HCT116 (cell line): Measurements from ENCODE around the gene KMT2C. TPM values are rescaled to one million over a fixed set of nuclear protein-coding genes. Genes with fewer than 3 reads are reported as not detected.
"Not testable (repeated sequence)": the region's sequence is repeated elsewhere in the genome, so short reads cannot be mapped to it uniquely, and the experiment has no call there.

ENCODE experiments used
- ATAC-seq: fragments of 200-7000 bp; cut with Tn5 transposase; 2 replicates; pipeline ENCODE4 v1.9.1; 2020; ENCODE audit warnings: mild to moderate bottlenecking, moderate library complexity
- BruUV-seq: library from RNA; stranded (reverse); fragments of 400-500 nt; replicated peaks from 2 replicates; lab custom pipeline; 2021; lab: Mats Ljungman, UMichigan
- CTCF ChIA-PET: fragments of 300-600 bp; sonication (Branson Sonifier 250); formaldehyde crosslinking; loops from one replicate; lab custom pipeline; 2021; ENCODE audit warnings: antibody characterized with exemption; lab: Charles Lee
- POLR2A ChIA-PET: fragments of 300-600, 350-600 bp; sonication (Branson Sonifier 250); formaldehyde crosslinking; loops from one replicate; lab custom pipeline; 2021; ENCODE audit warnings: antibody characterized with exemption; lab: Charles Lee
- RAD21 ChIA-PET, 2 experiments: fragments of 300-600 bp; sonication (Branson Sonifier 250); formaldehyde crosslinking; loops; one replicate each; lab custom pipeline; 2023; ENCODE audit warnings: low total read pairs in 2 of 2; ENCODE audit not compliant: uncharacterized antibody in 2 of 2, unreplicated experiment in 2 of 2, low non-redundant PET in 1 of 2; lab: Charles Lee
- DNase-seq: peaks from one replicate; pipeline ENCODE4 v3.0.0-alpha.2; 2010; ENCODE audit warnings: low read depth, low spot score
- H2AFZ ChIP-seq: fragments of 200-600 bp; shearing (Covaris generic), sonication (generic); 2 replicates; pipeline ENCODE4 v1.6.1; 2017; ENCODE audit warnings: low read depth, mixed run types, mixed read lengths, antibody characterized with exemption, low read length; ENCODE audit not compliant: poor library complexity, severe bottlenecking
- H3K27ac ChIP-seq: 2 replicates; pipeline ENCODE4 v1.5.1; 2012; ENCODE audit warnings: low read depth, low read length
- H3K27me3 ChIP-seq: fragments of 200-600 bp; sonication (generic); 2 replicates; pipeline ENCODE4 v1.6.1; 2016; ENCODE audit warnings: mixed run types, low read length, mixed read lengths; ENCODE audit not compliant: insufficient read depth
- H3K36me3 ChIP-seq, 2 experiments: fragments of 200-500 bp in 1 of 2; fragments of 200-600 bp in 1 of 2; sonication (Bioruptor generic) in 1 of 2; sonication (generic) in 1 of 2; 2 replicates each; pipeline versions ENCODE4 v1.5.1 to v1.6.1; 2014 to 2016; ENCODE audit warnings: low read length in 2 of 2, inconsistent platforms in 1 of 2, mixed read lengths in 1 of 2, mixed run types in 1 of 2; ENCODE audit not compliant: insufficient read depth in 2 of 2, control insufficient read depth in 1 of 2
- H3K4me1 ChIP-seq, 2 experiments: fragments of 200-600 bp in 1 of 2; sonication (generic) in 1 of 2; 2 replicates each; pipeline versions ENCODE4 v1.5.1 to v1.6.1; 2012 to 2017; ENCODE audit warnings: low read length in 2 of 2, inconsistent platforms in 1 of 2, mild to moderate bottlenecking in 1 of 2, mixed read lengths in 1 of 2, mixed run types in 1 of 2, moderate library complexity in 1 of 2; ENCODE audit not compliant: insufficient read depth in 2 of 2, control insufficient read depth in 1 of 2
- H3K4me2 ChIP-seq: fragments of 200-600 bp; sonication (generic); 2 replicates; pipeline ENCODE4 v1.6.1; 2017; ENCODE audit warnings: mixed run types, low read length, mixed read lengths
- H3K4me3 ChIP-seq, 2 experiments: fragments of 200-600 bp in 1 of 2; sonication (generic) in 1 of 2; replicated peaks in 1 of 2; 2 replicates each; pipeline ENCODE4 v1.5.1; 2011 to 2016; ENCODE audit warnings: low read length in 2 of 2, control low read depth in 1 of 2, low read depth in 1 of 2, mild to moderate bottlenecking in 1 of 2, mixed read lengths in 1 of 2, mixed run types in 1 of 2
- H3K79me2 ChIP-seq: fragments of 200-600 bp; sonication (generic); 2 replicates; pipeline ENCODE4 v1.6.1; 2017; ENCODE audit warnings: mild to moderate bottlenecking, mixed run types, low read length, moderate library complexity, mixed read lengths; ENCODE audit not compliant: insufficient read depth
- H3K9ac ChIP-seq: fragments of 200-600 bp; sonication (generic); 2 replicates; pipeline ENCODE4 v1.6.1; 2016; ENCODE audit warnings: low read length, mixed read lengths
- H3K9me2 ChIP-seq: fragments of 200-600 bp; sonication (generic), shearing (Covaris generic); 2 replicates; pipeline ENCODE4 v1.6.1; 2017; ENCODE audit warnings: mixed run types, mild to moderate bottlenecking, moderate library complexity; ENCODE audit not compliant: insufficient read depth
- H3K9me3 ChIP-seq, 2 experiments: fragments of 200-500 bp in 1 of 2; fragments of 200-600 bp in 1 of 2; sonication (Bioruptor generic) in 1 of 2; sonication (generic) in 1 of 2; 2 replicates each; pipeline ENCODE4 v1.6.1; 2014 to 2017; ENCODE audit warnings: low read length in 2 of 2, mixed read lengths in 2 of 2, inconsistent platforms in 1 of 2, low read depth in 1 of 2, mild to moderate bottlenecking in 1 of 2, mixed run types in 1 of 2, moderate library complexity in 1 of 2; ENCODE audit not compliant: control insufficient read depth in 1 of 2, insufficient read depth in 1 of 2
- H4K20me1 ChIP-seq: fragments of 200-600 bp; sonication (generic), shearing (Covaris generic); 2 replicates; pipeline ENCODE4 v1.6.1; 2017; ENCODE audit warnings: mixed run types, mild to moderate bottlenecking, moderate library complexity; ENCODE audit not compliant: insufficient read depth
- MAX ChIP-seq: IDR thresholded peaks from 2 replicates; pipeline ENCODE4 v1.6.1; 2012
- ZNF274 ChIP-seq: fragments of 200-500 bp; sonication (Bioruptor generic); IDR thresholded peaks from 2 replicates; pipeline ENCODE4 v1.6.1; 2014; ENCODE audit warnings: mild to moderate bottlenecking, low read depth, low read length, inconsistent platforms
- intact Hi-C: fragments of 100-400 bp; cut with micrococcal nuclease; formaldehyde crosslinking; loops from 2 replicates; pipeline ENCODE4 v1.10.0; 2022
- total RNA-seq: library from RNA; stranded (reverse); gene quantifications from one replicate; pipeline ENCODE4 v1.2.1, GENCODE V29; 2021; ENCODE audit not compliant: unreplicated experiment

Gene KMT2C
- total RNA-seq, 1 experiment from 2014 or later, result 22.9 TPM

- CTCF ChIA-PET, H3K27me3 ChIP-seq, DNase-seq, BruUV-seq, H3K36me3 ChIP-seq, H3K9me3 ChIP-seq, H3K9ac ChIP-seq, H3K4me2 ChIP-seq, H3K27ac ChIP-seq, ATAC-seq, H3K9me2 ChIP-seq, H3K4me1 ChIP-seq, H4K20me1 ChIP-seq, H2AFZ ChIP-seq, H3K4me3 ChIP-seq, POLR2A ChIA-PET, intact Hi-C loops, H3K79me2 ChIP-seq, RAD21 ChIA-PET: not testable (repeated sequence)
Measured at GRCh38 chr7:152299542-152300143, 136.2 kb downstream of the KMT2C start.

- Histone ChIP-seq H4K20me1 (no peaks in the 10 kb centered on the region), H3K9me3 (no peaks in the 10 kb centered on the region), H3K79me2 (no peaks in the 10 kb centered on the region), H3K4me1 (no peaks in the 10 kb centered on the region), H3K27ac (no peak overlapping the region)
- intact Hi-C loops, result no loop called here
- no peak for TF ChIP-seq ZNF274
- no peak for TF ChIP-seq MAX
- TF ChIP-seq, all 23 proteins: peak for 0
- Histone ChIP-seq H3K9ac (no peak overlapping the region), H3K4me3 (no peak overlapping the region), H3K36me3 (no peaks in the 10 kb centered on the region), H3K4me2 (no peak overlapping the region), H2AFZ (no peak overlapping the region), H3K27me3 (no peaks in the 10 kb centered on the region), H3K9me2 (no peaks in the 10 kb centered on the region)
- ChIA-PET POLR2A (no interaction called here), CTCF (no interaction called here), RAD21 (no interaction called here)
- no TSS peak for BruUV-seq
- DNase-seq, result no peak
- ATAC-seq, result no peak
Measured at GRCh38 chr7:152292897-152293296, 142.9 kb downstream of the KMT2C start.

GRCh38 chr7:152286972-152287371 lies 148.8 kb downstream of the KMT2C start:
- H3K4me1 ChIP-seq, POLR2A ChIA-PET, H3K4me3 ChIP-seq, BruUV-seq, ATAC-seq, H3K9me3 ChIP-seq, H3K9ac ChIP-seq, RAD21 ChIA-PET, H3K79me2 ChIP-seq, DNase-seq, H3K27me3 ChIP-seq, H3K27ac ChIP-seq, H3K9me2 ChIP-seq, H2AFZ ChIP-seq, H4K20me1 ChIP-seq, CTCF ChIA-PET, H3K36me3 ChIP-seq, H3K4me2 ChIP-seq, intact Hi-C loops: not testable (repeated sequence)

- CTCF ChIA-PET, H3K79me2 ChIP-seq, H3K4me2 ChIP-seq, H3K27me3 ChIP-seq, H3K36me3 ChIP-seq, DNase-seq, H3K4me1 ChIP-seq, H4K20me1 ChIP-seq, H3K9me2 ChIP-seq, H3K27ac ChIP-seq, intact Hi-C loops, BruUV-seq, H3K9ac ChIP-seq, H3K9me3 ChIP-seq, ATAC-seq, H3K4me3 ChIP-seq, POLR2A ChIA-PET, H2AFZ ChIP-seq, RAD21 ChIA-PET: not testable (repeated sequence)
Measured at GRCh38 chr7:152286219-152286618, 149.6 kb downstream of the KMT2C start.
